Measurements from ENCODE around the gene SCO1.
A peak's percentile ranks its signal among the peaks of the same experiment; 100 is the strongest.

SCO1 gene

GRCh38 chr17:10653987-10654386 lies 43.3 kb downstream of the SCO1 start:
- H3K4me3 ChIP-seq (replicated peaks in 1 of 2; ENCODE audit: low read depth in 2 of 2, low read length in 2 of 2) = no peak overlapping the region
- no peak for DNase-seq (ENCODE audit: low read depth in 2 of 2)
- no peak for TF ChIP-seq CTCF (IDR thresholded peaks at IDR 0.05; ENCODE audit: low read depth, low read length)

GRCh38 chr17:10652984-10653659 lies 44.2 kb downstream of the SCO1 start:
- no peak for TF ChIP-seq CTCF (IDR thresholded peaks at IDR 0.05; ENCODE audit: low read depth, low read length)
- peak; percentile 12 to 21 for DNase-seq (ENCODE audit: low read depth in 2 of 2)
- H3K4me3 ChIP-seq (replicated peaks in 1 of 2; ENCODE audit: low read depth in 2 of 2, low read length in 2 of 2) = no peak overlapping the region

GRCh38 chr17:10651927-10652326 lies 45.4 kb downstream of the SCO1 start:
- no peak for TF ChIP-seq CTCF (IDR thresholded peaks at IDR 0.05; ENCODE audit: low read depth, low read length)
- H3K4me3 ChIP-seq (replicated peaks in 1 of 2; ENCODE audit: low read depth in 2 of 2, low read length in 2 of 2) = no peak overlapping the region
- DNase-seq (ENCODE audit: low read depth in 2 of 2) = no peak

- no peak for TF ChIP-seq CTCF (IDR thresholded peaks at IDR 0.05; ENCODE audit: low read depth, low read length)
- no peak overlapping the region for H3K4me3 ChIP-seq (replicated peaks in 1 of 2; ENCODE audit: low read depth in 2 of 2, low read length in 2 of 2)
- no peak for DNase-seq (ENCODE audit: low read depth in 2 of 2)
These were observed 47.7 kb downstream of the SCO1 start for GRCh38 chr17:10649602-10650001.

- peak in 1 of 2 donors; percentile 57 for DNase-seq (ENCODE audit: low read depth in 2 of 2)
- TF ChIP-seq CTCF (IDR thresholded peaks at IDR 0.05; ENCODE audit: low read depth, low read length) = no peak
- no peak overlapping the region for H3K4me3 ChIP-seq (replicated peaks in 1 of 2; ENCODE audit: low read depth in 2 of 2, low read length in 2 of 2)
These were observed 48.4 kb downstream of the SCO1 start for GRCh38 chr17:10648956-10649355.

- no peak overlapping the region for H3K4me3 ChIP-seq (replicated peaks in 1 of 2; ENCODE audit: low read depth in 2 of 2, low read length in 2 of 2)
- DNase-seq (ENCODE audit: low read depth in 2 of 2) = no peak
- TF ChIP-seq CTCF (IDR thresholded peaks at IDR 0.05; ENCODE audit: low read depth, low read length) = no peak
These were observed 49.0 kb downstream of the SCO1 start for GRCh38 chr17:10648381-10648780.

All from cardiac fibroblast (primary cell).